ENCODE results near the gene GET4.
"Not testable (repeated sequence)": the region's sequence is repeated elsewhere in the genome, so short reads cannot be mapped to it uniquely, and the experiment has no call there.

GET4 gene

DNA sequence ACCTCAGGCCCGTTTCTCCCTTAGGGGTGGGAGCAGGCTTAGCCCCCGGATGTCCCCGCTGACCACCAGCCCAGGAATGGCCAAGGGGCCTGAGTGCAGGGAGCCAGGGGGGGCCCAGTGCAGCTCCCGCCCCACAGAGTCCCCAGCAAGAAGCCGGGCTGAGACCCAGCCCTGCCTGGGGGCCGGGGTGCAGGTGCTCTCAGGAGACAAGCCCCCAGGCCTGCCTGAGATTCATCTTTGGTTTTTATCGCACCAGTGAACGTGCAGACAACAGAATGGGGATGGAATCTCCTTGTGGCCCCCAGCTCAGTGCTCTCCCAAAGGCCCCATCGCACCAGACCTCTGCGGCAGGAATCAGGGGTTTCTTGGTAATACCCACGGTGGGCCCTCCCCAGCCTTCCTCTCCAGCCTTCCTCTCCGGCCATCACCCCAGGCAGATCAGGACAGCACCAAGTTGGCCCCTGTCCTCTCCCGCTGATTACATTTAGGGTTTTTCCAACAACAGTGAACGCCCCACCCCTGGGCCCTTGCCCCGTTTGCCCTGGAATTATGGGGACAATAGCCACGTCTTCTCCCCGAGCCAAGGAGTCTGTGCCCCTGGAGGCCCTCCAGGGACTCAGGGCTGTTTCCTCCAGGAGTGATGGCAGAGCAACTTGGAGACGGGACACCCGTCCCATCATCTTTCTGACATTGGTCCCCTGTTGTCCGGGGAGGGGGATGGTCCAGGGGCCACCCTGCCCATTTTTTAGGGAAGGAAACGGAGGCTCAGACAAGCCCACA is 55.7 kb downstream of the GET4 start:
- DNase-seq = no peak

DNA sequence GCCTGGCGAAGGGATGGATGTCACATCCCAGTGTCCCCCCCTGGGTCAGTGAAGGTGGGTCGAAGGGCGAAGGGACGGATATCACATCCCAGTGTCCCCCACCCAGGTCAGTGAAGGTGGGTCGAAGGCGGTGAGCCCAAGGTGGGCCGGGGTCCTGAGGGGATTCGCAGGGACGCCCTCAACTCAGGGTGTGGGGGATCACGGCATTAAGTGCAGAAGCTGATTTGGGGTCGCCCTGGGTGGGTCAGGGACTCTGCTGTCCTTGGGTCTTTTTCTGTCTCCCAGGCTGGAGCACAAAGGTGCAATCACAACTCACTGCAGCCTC is 56.3 kb downstream of the GET4 start:
- no peak for DNase-seq

DNA sequence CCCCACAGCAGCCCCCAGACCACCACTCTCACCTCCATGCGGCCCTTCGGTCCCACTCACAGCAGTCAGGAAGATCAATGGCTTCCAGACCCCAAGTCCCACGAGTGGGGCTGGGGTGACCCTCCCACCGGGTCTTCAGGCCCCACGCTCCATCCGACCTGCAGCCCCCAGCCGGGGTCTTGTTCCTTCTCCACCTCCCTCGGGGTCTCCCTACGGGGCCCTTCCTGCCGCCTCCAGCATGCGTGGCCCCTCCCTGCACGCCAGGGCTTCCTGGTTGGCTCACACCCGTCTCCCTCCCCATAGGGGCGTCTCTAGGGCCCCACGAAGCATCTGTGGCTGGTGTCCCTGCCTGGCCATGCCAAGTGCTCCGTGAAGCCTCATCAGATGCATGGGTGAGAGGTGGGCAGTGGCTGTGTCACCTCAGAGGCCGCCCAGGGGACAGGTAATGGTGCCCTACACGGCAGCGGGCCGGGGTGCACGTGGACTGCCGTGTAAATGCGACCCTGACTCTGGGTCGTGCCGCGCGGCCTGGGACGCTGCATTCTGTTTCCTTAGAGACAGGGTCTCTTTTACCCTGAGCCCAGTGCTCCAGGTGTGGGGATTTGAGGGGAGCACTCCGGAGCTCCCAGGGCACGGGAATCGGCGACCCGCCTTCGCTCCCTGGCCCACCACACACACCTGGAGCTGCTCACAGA is 58.3 kb downstream of the GET4 start:
- DNase-seq = no peak

DNA sequence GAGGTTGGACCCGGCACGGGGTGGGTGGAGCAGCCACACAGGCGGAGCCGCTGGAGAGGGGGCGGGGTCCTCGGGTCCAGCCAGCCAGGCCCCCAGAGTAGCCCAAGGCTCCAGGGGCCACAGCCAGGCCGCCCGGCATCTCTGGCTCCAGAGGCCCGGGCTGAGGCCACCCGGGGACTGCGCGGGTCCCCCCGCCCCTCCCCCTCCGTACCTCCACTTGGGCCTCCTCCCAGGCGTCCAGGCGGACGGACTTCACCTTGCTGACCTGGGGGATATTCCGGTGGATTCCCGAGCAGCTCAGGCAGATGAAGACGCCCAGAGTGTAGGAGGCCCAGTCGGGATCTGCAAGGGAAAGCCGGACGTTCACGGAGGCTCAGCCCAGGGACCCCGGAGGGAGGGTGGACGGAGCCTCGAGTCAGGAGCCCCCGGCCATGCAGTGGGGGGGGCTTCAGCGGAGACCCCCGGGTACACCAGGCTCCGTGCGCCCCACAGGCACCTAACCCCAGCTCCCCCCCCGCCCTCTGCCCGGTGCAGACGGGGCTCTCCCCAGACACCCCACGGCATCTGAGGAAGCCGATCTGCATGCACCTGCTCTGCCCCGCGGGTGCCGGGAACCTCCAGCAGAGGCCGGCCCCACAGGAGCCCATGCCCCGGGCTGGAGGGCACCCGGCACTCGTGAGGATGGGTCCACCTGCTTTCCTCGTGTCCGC is 59.0 kb downstream of the GET4 start:
- DNase-seq = no peak

DNA sequence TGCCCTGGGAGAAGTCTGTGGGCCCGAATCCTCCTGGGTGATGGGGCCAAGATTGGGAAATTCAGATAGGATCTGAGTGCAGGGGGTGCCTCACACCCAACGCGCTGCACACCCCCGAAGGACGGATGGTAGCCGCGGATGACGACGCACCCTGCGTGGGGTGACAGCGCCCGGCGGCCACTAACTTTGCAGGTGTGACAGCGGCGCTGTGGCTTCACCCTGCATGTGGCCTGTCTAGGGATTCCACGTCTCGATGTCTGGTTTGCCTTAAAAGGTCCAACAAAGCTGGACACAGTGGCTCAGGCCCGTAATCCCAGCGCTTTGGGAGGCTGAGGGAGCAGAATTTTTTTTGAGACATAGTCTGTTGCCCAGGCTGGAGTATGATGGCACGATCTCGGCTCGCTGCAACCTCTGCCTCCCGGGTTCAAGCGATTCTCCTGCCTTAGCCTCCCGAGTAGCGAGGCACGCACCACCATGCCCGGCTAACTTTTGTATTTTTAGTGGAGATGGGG is 59.6 kb downstream of the GET4 start:
- DNase-seq = no peak

DNA sequence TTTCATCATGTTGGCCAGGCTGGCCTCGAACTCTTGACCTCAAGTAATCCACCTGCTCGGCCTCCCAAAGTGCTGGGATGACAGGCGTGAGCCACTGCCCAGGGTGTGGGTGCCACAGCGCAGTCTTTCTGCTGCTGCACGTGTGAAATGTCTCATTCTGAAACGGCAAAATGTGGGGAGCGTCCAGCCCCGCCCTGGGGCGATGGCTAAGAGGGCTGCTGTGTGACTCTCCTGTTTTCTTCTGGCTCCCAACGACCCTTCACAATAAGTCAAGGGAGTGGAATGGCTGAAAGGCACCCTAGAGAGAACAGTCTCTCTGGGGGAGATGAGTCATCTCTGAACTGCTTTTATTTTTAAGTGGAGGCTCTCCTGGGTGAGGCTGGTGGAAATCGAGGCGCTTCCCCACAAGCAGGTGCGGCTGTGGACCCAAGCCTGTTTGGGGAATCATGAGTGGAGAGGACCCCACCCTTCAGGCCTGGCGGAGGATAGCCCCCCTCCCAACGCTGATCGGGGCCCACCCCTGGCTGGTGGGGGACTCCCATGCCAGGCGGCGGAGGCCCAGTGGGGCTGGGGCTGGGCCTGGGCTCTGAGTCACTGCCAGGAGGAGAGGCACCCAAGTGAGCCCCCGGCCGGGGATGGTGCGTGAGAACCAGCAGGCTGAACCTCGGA is 60.2 kb downstream of the GET4 start:
- no peak for DNase-seq

DNA sequence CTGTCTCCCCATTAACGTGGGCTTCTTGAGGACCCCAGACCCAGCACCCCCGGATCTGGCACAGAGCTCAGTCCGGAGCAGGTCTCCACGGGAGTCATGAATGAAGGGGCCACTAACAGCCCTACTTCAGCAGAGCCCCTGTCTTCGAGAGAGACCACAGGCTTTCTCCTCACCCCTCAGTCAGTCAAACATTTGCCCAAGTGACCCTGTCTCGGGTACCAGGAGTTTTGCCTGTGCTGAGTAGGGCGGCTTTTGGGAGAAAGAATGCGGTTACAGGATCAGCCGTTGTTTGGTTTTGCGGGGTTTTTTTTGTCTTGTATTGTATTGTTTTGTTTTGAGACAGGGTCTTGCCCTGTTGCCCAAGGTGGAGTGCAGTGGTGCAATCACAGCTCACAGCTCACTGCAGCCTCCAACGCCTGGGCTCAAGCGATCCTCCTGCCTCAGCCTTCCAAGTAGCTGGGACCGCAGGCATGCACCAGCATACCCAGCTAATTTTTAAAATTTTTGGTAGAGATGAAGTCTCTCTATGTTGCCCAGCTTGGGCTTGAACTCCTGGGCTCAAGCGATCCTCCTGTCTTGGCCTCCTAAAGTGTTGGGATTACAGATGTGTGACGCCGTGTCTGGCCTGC is 61.6 kb downstream of the GET4 start:
- no peak for DNase-seq

DNA sequence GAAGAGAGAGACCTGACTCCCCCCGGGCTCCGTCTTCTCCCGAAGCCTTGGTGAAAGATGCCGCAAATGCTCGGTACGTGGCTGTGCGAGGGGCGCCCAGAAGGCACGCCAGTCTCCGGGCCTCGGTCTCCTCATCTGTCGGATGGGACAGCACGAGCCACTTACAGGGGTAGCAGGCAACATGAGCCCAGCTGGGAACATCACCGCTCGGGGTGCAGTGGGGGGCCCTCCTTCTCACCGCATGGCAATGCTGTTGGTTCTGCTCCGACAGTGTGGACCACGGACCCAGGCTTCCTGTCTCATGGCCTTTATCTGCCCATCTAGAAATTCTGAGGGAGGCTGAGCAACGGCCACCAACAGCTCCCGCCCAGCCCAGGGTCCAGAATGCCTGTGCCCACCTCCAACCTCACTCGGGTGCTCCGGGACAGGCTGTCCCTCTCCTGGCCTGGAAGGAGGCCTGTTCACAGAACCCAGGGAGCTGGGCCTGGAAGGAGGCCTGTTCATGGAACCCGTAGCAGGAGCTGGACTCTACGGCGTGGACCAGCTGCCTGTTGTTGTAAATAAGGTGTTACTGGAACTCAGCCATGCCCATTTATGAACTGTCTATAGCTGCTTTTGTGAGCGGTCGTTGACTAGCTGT is 62.3 kb downstream of the GET4 start:
- DNase-seq = no peak

DNA sequence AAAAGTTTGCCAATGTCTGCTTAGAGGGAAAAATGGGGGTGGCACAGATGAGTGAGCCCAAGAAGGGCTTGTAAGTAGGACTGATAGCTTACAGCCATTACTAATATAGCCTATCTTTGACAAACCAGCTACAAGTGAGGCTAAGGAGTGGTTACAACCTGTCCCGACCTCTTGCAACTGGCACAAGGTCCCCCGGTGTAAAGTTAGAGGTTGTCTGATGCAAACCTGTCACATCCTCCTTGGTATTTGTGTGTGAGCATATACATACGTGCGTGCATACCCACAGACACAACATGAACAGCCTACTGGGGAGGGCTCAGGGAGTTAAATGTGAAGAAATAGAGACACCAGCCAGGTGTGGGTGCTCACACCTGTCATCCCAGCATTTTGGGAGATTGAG is 63.5 kb downstream of the GET4 start:
- no peak for DNase-seq

DNA sequence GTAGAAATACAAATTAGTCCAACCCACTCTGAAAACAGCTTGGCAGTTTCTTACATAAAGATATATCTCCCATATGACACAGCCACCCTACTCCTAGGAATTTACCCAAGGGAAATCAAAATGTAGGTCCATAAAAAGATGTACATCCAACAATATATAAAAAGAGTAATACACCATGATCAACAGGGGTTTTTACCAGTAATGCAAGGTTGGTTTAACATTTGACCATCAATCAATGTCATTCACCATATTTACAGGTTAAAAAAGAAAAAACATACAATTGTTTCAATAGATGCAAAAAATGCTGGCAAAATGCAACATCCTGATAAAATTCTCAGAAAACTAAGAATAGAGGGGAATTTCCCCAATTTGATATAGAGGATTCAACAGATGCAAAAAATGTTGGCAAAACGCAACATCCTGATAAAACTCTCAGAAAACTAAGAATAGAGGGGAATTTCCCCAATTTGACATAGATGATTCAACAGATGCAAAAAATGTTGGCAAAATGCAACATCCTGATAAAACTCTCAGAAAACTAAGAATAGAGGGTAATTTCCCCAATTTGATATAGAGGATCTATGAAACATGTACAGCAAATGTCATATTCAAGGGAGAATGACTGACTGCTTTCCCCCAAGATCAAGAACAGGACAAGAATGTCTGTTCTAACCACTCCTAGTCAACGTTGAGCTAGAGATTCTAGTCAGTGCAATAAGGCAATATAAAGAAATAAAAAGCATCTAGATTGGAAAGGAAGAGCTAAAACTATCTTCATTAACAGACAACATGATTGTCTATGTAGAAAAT is 64.5 kb downstream of the GET4 start:
- no peak for DNase-seq

DNA sequence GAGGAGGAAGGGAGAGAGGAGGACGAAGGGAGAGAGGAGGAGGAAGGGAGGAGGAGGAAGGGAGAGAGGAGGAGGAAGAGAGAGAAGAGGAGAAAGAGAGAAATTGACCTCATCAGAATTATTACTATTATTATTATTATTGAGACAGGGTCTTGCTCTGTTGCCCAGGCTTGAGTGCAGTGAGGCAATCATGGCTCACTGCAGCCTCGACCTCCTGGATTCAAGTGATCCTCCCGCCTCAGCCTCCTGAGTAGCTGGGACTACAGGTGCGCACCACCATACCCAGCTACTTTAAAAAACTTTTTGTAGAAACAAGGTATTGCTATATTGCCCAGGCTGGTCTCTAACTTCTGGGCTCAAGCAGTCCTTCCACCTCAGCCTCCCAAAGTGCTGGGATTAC is 67.4 kb downstream of the GET4 start:
- DNase-seq = not testable (repeated sequence)

DNA sequence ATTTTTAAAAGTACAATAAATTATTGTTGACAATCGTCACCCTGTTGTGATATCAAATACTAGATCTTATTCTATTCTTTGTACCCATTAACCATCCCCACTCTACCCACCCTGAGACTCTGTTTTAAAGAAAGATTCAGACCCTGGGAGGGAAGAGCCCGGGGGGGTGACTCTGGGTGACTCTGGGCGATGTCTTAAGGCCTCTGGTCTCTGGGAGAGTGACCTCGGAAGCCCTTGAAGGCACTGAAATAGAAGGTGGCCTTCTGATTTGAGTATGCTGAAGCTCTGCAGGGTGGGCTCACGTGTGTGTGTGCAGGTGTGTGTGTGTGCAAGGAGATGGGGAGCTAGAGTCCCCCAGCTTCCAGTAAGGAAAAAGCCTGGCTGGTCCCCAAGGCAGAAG is 68.4 kb downstream of the GET4 start:
- no peak for DNase-seq

DNA sequence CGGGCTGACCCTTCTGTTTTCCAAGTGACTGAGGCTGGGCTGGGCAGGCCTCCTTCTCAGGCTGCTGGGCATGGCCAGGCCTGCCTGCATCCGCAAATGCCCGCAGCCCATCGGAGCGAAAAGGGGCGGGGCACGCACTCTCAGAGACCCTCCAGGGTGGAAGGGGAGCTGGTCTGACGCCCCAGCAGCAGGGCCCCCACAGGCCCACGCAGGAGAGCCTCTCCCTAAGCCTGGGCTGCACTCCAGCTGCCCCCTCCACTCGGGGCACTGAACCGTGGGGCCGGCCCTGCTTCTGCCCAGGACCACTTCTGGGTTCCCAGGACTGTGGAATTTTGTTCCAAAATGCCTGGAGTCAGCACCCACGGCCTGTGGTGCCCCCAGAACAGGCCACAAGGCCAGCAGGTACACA is 68.8 kb downstream of the GET4 start:
- no peak for DNase-seq

DNA sequence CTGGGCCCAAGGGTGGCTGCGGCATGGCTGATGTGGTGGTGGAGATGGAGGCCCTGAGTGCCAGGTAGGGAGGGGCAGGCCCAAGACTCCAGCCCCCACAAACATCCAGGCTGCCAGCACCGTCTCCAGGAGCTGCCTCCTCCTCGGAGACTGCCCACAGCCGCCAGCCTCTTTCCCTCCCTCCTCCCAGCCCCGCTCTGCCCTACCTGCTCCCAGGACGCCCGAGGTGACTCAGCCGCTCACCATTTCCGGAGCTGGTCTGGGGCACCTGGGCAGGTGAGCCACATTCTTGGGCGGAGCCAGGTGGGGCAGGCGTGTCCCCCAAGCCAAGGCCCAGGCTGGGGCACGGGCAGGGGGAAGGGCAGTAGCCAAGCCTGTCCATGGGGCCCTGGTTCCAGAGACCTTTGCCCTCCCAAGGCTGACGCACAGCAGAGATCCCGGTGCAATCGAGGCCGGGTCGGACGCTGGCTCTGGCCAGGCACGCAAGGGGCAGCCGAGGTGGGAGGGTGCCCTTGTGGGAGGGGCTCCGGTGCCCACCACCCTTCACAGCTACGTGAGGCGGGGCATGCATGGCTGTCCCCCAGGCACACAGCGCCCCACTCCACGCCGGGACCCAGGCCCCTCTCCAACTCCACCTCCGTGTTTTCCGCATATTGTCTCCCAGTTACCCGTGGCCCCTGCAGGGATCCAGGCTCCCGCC is 69.4 kb downstream of the GET4 start:
- DNase-seq = no peak
